Stimulated activated CD8-positive, alpha-beta memory T cell treated with anti-CD3 and anti-CD28 coated beads, Interleukin-2, amount 100 ng/mL, for 48 hours (primary cell): Measurements from ENCODE around the gene PHF13.
A peak's percentile ranks its signal among the peaks of the same experiment; 100 is the strongest.
"Not testable (repeated sequence)": the region's sequence is repeated elsewhere in the genome, so short reads cannot be mapped to it uniquely, and the experiment has no call there.

Source experiments
- DNase-seq, 2 donors: peaks; one replicate each; pipeline ENCODE4 v3.0.0-alpha.2; 2020; ENCODE audit warnings: low read depth in 2 of 2

Gene PHF13

GRCh38 chr1:6587261-6588005 is 26.1 kb upstream of the PHF13 start:
- no peak for DNase-seq

GRCh38 chr1:6588128-6588892 is 25.2 kb upstream of the PHF13 start:
- DNase-seq: no peak

GRCh38 chr1:6588893-6589520 is 24.5 kb upstream of the PHF13 start:
- no peak for DNase-seq

- no peak for DNase-seq
These were observed 23.5 kb upstream of the PHF13 start for GRCh38 chr1:6590046-6590445.

GRCh38 chr1:6591222-6591621 is 22.3 kb upstream of the PHF13 start:
- DNase-seq: no peak

- no peak for DNase-seq
These were observed 21.9 kb upstream of the PHF13 start for GRCh38 chr1:6591644-6592043.

GRCh38 chr1:6592441-6592840 is 21.1 kb upstream of the PHF13 start:
- no peak for DNase-seq

- no peak for DNase-seq
These were observed 20.5 kb upstream of the PHF13 start for GRCh38 chr1:6592865-6593593.

- no peak for DNase-seq
These were observed 19.7 kb upstream of the PHF13 start for GRCh38 chr1:6593810-6594209.

- DNase-seq: no peak
These were observed 18.4 kb upstream of the PHF13 start for GRCh38 chr1:6594977-6595740.

GRCh38 chr1:6596351-6596750 is 17.2 kb upstream of the PHF13 start:
- no peak for DNase-seq

GRCh38 chr1:6596886-6597776 is 16.4 kb upstream of the PHF13 start:
- no peak for DNase-seq

GRCh38 chr1:6597777-6598131 is 15.8 kb upstream of the PHF13 start:
- no peak for DNase-seq

GRCh38 chr1:6599141-6599975 is 14.2 kb upstream of the PHF13 start:
- peak; percentile 29 to 49 for DNase-seq

- DNase-seq: not testable (repeated sequence)
These were observed 13.5 kb upstream of the PHF13 start for GRCh38 chr1:6599991-6600390.

- no peak for DNase-seq
These were observed 13.0 kb upstream of the PHF13 start for GRCh38 chr1:6600410-6601048.

- DNase-seq: peak; percentile 60 to 78
These were observed 12.2 kb upstream of the PHF13 start for GRCh38 chr1:6601049-6601922.
